ENCODE data around the gene CTNNA3.

DNA sequence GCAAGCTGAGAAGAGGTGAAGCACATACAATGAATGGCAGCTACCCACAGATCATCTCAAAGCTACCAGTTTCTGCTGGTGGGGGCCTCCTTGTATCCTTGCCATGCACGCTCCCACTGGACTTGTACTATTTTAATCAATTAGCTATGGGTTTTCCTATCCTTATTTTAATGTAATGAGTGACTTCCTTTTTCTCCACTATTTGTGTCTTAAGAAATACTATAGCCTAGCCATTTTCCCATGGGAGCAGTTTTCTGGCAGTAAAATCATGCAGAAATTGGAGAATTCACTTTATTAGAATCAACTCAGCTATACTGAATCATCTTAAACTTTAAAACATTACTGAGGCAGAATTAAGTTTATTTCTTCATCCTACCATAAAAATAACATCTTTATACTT, 73.5 kb downstream of the CTNNA3 start:
- TF ChIP-seq, protein P1, sequence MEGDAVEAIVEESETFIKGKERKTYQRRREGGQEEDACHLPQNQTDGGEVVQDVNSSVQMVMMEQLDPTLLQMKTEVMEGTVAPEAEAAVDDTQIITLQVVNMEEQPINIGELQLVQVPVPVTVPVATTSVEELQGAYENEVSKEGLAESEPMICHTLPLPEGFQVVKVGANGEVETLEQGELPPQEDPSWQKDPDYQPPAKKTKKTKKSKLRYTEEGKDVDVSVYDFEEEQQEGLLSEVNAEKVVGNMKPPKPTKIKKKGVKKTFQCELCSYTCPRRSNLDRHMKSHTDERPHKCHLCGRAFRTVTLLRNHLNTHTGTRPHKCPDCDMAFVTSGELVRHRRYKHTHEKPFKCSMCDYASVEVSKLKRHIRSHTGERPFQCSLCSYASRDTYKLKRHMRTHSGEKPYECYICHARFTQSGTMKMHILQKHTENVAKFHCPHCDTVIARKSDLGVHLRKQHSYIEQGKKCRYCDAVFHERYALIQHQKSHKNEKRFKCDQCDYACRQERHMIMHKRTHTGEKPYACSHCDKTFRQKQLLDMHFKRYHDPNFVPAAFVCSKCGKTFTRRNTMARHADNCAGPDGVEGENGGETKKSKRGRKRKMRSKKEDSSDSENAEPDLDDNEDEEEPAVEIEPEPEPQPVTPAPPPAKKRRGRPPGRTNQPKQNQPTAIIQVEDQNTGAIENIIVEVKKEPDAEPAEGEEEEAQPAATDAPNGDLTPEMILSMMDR (IDR thresholded peaks at IDR 0.05): no peak
- TF ChIP-seq POLR2A (IDR thresholded peaks at IDR 0.05): no peak

Measured in testis (tissue), 2 donors.